ENCODE measurements around the gene CYB561D2.

DNA sequence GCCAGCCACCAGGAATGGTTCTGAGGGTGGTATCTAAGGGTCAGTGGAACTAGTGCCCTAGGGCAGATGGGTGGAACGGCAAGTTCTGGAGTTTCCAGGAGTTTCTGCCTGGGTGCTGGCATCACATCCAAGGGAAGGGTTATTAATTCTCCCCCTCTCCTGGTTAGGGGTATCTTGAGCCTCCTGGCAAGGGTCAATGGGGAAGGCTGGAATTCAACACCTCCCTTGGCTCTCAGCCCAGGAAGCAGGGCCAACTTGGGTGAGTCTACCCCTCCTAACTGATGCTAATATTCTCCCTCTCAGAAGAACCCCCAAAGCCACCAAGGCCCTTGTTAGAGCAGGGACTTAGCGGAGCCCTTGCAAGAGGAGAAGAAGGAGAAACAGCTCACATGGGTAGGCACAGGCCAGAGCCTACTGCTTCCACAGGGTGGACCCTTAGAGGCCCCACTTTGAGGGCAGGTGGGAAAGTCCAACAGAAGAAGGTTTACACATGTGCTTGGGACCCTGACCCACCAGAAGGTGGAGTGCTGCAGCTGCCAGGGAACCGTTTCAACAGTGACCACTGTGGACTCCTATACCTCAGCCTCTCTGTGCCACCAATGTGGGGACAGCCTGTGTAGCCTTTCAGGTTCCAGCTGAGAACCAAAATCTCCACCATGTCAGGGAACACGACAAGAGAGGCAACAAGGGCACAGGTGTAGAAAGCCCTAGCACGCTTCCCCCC, 5.3 kb downstream of the CYB561D2 start:
- no peak for TF ChIP-seq EP300 (conservative IDR thresholded peaks at IDR 0.05; ENCODE audit: poor library complexity, severe bottlenecking)
- TF ChIP-seq, protein P1, sequence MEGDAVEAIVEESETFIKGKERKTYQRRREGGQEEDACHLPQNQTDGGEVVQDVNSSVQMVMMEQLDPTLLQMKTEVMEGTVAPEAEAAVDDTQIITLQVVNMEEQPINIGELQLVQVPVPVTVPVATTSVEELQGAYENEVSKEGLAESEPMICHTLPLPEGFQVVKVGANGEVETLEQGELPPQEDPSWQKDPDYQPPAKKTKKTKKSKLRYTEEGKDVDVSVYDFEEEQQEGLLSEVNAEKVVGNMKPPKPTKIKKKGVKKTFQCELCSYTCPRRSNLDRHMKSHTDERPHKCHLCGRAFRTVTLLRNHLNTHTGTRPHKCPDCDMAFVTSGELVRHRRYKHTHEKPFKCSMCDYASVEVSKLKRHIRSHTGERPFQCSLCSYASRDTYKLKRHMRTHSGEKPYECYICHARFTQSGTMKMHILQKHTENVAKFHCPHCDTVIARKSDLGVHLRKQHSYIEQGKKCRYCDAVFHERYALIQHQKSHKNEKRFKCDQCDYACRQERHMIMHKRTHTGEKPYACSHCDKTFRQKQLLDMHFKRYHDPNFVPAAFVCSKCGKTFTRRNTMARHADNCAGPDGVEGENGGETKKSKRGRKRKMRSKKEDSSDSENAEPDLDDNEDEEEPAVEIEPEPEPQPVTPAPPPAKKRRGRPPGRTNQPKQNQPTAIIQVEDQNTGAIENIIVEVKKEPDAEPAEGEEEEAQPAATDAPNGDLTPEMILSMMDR (IDR thresholded peaks at IDR 0.05; ENCODE audit: poor library complexity, severe bottlenecking), result no peak
- no peak for TF ChIP-seq POLR2AphosphoS5 (IDR thresholded peaks at IDR 0.05)
- TF ChIP-seq, protein P2, sequence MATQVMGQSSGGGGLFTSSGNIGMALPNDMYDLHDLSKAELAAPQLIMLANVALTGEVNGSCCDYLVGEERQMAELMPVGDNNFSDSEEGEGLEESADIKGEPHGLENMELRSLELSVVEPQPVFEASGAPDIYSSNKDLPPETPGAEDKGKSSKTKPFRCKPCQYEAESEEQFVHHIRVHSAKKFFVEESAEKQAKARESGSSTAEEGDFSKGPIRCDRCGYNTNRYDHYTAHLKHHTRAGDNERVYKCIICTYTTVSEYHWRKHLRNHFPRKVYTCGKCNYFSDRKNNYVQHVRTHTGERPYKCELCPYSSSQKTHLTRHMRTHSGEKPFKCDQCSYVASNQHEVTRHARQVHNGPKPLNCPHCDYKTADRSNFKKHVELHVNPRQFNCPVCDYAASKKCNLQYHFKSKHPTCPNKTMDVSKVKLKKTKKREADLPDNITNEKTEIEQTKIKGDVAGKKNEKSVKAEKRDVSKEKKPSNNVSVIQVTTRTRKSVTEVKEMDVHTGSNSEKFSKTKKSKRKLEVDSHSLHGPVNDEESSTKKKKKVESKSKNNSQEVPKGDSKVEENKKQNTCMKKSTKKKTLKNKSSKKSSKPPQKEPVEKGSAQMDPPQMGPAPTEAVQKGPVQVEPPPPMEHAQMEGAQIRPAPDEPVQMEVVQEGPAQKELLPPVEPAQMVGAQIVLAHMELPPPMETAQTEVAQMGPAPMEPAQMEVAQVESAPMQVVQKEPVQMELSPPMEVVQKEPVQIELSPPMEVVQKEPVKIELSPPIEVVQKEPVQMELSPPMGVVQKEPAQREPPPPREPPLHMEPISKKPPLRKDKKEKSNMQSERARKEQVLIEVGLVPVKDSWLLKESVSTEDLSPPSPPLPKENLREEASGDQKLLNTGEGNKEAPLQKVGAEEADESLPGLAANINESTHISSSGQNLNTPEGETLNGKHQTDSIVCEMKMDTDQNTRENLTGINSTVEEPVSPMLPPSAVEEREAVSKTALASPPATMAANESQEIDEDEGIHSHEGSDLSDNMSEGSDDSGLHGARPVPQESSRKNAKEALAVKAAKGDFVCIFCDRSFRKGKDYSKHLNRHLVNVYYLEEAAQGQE (IDR thresholded peaks at IDR 0.05; ENCODE audit: borderline replicate concordance), result no peak
- TF ChIP-seq SMC3 (conservative IDR thresholded peaks at IDR 0.05; ENCODE audit: poor library complexity), result peak; percentile 43

Data from neural cell (in vitro differentiated cells).